Amniotic epithelial cell (primary cell): ENCODE results near the gene JUNB.
A peak's percentile ranks its signal among the peaks of the same experiment; 100 is the strongest.

Source experiments
- DNase-seq: peaks from one replicate; pipeline ENCODE4 v3.0.0-alpha.2; 2010; ENCODE audit warnings: low read depth

Gene JUNB

GRCh38 chr19:12774588-12775555, 16.4 kb upstream of the JUNB start, which contains the start of gene HOOK2:
TSS of gene HOOK2 (minus strand) at chr19:12775552. CDS start at chr19:12775449, 103 bp downstream.
- no peak for DNase-seq

DNA sequence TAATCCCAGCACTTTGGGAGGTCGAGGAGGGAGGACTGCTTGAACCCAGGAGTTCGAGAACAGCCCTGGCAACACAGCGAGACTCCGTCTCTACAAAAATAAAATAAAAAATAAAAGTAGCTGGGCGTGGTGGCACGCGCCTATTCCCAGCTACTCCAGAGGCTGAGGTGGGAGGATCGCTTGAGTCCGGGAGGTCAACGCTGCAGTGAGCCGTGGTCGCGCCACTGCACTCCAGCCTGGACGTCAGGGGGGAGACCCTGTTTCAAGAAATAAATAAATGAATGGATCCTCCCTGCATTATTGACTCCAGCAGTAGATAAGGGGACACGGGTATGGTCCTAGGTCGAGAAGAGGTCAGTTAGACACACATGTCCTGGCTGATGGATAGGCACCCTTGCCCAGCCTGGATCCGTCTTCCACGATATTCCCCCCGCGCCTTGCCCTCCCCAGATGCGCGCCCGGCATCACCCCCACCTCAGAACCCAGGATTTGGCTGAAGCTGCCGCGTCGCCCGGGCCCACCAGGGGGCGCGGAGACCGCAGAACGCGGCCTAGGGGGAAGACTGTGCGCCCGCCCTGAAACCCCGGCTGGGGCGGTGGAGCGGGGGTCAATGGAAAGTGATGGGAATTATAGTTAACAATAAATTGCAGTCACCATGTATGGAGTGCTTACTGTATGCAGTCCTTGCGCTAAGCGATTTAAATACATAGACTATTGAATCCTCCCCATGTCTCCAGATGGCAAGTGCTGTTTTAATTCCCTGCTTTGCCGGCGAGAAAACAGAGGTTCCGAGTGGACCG, 13.9 kb upstream of the JUNB start:
- no peak for DNase-seq

DNA sequence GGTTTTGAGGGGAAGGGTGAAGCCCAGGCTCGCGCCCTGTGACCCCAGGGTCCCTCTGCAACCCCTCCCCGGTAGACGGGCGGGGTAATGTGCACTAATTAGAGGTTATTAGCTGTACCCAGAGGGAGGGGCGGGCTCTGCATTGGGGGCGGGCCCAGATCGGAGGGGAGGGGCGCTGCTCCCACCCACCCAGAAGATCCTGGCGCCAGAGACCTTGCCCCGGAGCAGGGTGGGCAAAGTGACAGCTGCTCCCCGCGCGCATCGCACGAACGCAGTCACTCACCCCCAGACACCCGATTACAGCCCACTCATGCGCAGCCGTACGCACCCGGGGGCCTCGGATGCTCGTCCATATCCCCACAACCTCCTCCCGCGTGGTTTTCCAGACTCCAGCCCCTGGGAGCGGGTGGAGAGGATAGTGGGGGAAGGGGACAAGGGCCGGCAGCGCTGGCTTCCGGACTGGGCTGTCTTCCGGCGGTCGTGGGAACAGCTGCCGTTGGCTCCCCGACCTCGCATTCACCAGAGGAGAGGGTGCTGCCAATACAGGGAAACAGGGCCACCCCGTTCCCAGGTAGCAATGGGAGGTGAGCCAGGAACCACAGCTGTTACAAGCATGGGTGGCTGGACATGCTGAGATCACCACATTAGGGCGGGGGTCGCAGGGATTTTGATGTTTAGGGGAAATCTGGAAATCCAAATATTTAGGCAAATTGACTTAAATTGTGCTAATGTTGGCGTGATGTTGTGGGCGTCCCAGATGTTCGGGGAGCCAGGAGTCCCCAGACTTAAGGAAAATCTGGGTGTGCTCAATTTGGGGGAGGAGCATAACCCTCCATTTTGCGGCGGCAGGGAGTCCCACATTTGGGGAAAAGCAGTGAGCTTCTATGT, 13.0 kb upstream of the JUNB start:
- DNase-seq: peak; percentile 74

- DNase-seq: no peak
Measured at GRCh38 chr19:12778905-12779161, 12.5 kb upstream of the JUNB start.

- peak; percentile 65 for DNase-seq
Measured at GRCh38 chr19:12779162-12779993, 11.9 kb upstream of the JUNB start.

DNA sequence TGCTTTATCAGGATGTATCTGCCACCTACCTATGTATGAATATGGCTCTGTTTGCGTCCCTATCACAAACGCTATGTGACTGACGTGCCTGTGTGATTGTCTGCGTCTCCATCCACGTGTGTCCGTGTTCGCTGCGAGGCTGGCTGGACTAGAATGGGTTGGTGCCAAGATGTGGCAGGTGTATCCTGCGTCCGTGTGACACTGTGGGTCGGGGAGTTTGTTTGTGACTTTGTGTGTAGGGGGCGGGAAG, 9.2 kb upstream of the JUNB start:
- no peak for DNase-seq

DNA sequence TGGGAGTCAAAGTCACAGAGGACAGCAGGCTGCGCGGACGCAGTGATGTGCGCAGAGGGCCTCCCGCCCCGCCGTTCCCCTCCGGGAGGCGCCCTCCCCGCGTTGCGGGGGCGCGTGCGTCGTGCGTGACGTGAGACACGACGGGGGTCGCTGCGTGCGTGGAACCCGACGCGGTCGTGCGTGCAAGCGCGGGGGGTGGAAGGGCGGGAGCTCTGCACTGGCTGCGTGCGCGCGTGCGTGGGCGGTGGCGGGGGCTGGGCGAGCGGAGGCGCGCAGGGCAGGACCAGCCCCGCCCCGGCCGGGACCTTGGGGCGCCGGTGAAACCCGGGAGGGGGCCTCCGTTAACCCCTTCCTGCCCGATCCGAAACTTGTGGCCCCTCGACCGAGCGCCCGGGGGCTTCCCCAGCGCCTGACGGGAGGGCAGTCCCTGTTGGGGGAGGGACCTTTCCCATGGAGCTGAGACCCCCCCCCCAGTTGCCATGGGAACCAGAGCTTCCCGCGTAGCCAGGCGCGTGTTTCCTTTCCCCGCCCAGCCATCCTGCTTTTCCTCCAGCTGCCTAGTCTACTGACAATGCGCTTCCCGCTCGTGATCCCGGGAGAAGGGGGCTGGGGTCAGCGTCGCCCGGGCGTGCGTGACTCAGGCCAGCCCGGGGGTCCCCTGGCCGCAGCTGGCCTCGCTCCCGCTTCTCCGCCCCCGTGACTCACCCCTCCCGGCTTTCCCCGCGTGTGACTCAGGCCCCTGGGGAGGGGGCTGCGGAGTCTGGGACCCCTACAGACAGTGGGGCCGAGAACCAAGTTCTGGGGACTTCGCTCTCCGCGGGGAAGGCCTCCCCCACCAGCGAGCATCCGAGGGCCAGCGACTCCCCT, 8.6 kb upstream of the JUNB start:
- peak; percentile 80 for DNase-seq

GRCh38 chr19:12783291-12783848, 7.9 kb upstream of the JUNB start:
- DNase-seq: no peak

DNA sequence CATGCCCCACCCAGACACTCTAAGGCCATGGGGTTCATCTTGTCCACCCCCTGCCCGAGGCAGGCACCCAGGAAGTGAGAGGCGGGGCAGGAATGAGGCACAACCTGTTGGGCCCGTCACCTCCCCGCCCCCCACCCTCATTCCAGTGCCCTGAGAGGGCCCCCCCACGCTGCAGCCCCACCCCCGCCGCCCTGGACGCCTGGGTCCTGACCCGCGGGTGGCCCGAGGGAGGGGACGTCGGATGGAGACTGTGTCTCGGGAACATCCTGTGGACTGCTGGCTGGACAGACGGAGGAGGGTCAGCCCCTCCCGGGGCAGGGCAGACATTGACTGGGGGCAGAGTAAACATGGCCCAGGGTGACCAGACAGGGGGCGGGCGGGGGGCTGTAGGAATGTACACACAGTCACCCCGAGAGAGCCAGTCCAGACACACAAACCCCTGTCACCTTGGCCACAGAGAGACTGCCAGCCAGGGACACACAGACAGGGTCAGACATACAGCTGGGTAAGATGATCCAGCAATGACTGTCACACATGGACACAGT, 7.4 kb upstream of the JUNB start:
- no peak for DNase-seq

- no peak for DNase-seq
Measured at GRCh38 chr19:12784394-12784870, 6.9 kb upstream of the JUNB start.

- no peak for DNase-seq
Measured at GRCh38 chr19:12784871-12785430, 6.3 kb upstream of the JUNB start.

- no peak for DNase-seq
Measured at GRCh38 chr19:12785431-12786031, 5.8 kb upstream of the JUNB start.

DNA sequence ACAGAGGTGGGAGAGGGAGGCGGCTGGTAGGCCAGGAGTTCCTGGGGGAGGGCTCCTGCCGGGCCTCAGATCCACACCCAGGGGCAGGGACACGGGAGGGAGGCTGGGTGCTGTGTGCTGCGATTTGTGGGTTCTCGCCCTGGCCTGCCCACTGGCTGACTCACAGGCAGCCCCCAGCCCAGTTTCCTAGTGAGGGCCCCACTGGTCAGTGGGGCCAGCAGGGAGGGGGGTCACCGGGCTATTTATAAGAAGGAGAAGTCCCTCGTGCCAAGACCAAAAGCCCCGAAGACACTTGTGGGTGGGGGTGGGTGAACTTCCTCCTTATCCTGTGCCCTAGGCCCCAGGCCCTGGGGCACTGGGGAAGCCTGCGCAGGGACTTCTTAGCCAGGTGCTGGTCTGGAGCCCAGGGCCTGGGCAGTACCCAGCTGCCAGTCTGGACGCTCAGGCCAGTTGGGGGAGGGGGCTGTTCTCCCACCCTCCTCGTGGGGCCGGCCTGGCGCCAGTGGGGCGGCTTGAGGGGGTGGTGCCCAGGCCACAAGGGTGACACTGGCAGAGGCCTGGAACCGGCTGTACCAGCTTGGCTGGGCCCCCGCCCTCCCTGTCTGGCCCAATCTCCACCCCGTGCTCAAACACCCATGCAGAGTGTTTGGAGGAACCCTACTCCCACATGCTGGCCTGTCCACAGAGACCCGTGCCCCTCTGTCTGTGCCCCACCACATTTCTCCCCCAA, 5.0 kb upstream of the JUNB start:
- DNase-seq: no peak

GRCh38 chr19:12786952-12787351, 4.3 kb upstream of the JUNB start:
- DNase-seq: no peak

DNA sequence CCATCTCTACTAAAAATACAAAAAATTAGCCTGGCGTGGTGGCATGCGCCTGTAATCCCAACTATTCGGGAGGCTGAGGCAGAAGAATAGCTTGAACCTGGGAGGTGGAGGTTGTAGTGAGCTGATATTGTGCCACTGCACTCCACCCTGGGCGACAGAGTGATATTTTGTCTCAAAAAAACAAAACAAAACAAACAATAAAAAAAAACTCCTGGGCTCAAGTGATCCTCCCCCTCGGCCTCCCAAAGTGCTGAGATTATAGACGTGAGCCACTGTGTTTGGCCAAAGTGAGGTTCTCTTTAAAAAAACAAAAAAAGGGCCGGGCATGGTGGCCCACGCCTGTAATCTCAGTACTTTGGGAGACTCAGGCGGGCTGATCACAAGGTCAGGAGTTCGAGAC, 3.8 kb upstream of the JUNB start:
- no peak for DNase-seq

GRCh38 chr19:12788042-12788681, 3.1 kb upstream of the JUNB start:
- peak; percentile 67 for DNase-seq

- peak; percentile 74 for DNase-seq
Measured at GRCh38 chr19:12788682-12789097, 2.6 kb upstream of the JUNB start.
